AG04449 (cell line): ENCODE data around the gene CWC25.
"Not testable (repeated sequence)": the region's sequence is repeated elsewhere in the genome, so short reads cannot be mapped to it uniquely, and the experiment has no call there.

ENCODE experiments used
- CTCF ChIA-PET: fragments of 350-600 bp; formaldehyde crosslinking; extraction: SDS; loops from one replicate; lab custom pipeline; 2021; ENCODE audit warnings: antibody characterized with exemption; lab: Yijun Ruan, JAX
- POLR2A ChIA-PET: fragments of 400-600, 350-600 bp; formaldehyde crosslinking; extraction: SDS; loops from one replicate; lab custom pipeline; 2020; ENCODE audit warnings: antibody characterized with exemption, inconsistent platforms; lab: Yijun Ruan, JAX
- DNase-seq: peaks from one replicate; pipeline ENCODE4 v3.0.0-alpha.2; 2010; ENCODE audit warnings: low read depth, low spot score
- H3K4me3 ChIP-seq: 2 replicates; pipeline ENCODE4 v1.5.1; 2011; ENCODE audit warnings: low read depth, mild to moderate bottlenecking, control low read depth, low read length
- CTCF ChIP-seq: IDR thresholded peaks from one replicate; pipeline ENCODE4 v1.5.1; 2011; ENCODE audit warnings: mild to moderate bottlenecking, moderate library complexity, low read length, control low read depth, inconsistent platforms; ENCODE audit not compliant: insufficient read depth; ENCODE audit errors: missing control alignments

CWC25 gene

GRCh38 chr17:38867179-38867967 lies 42.3 kb upstream of the CWC25 start:
- no peak for TF ChIP-seq CTCF
- DNase-seq, result no peak
- ChIA-PET CTCF (interaction anchor here (0.8 to 1.9 kb wide), 8 partner anchors 8 to 291 kb away, joined by 3 to 6 read pairs (median 4); partner anchors contain the start of genes LASP1NB and RPL23), POLR2A (interaction anchor here (0.7 to 5.0 kb wide), 7 partner anchors 10 to 182 kb away, joined by 3 to 57 read pairs (median 4); partner anchors contain the start of genes PSMB3 and RPL23)
- peak overlapping the region; percentile 99 for H3K4me3 ChIP-seq

- H3K4me3 ChIP-seq, result no peak overlapping the region
- peak; percentile 42 for TF ChIP-seq CTCF
- POLR2A ChIA-PET, result no interaction called here
- CTCF ChIA-PET, result interaction anchor here (1.0 to 3.0 kb wide), 3 partner anchors 10 to 250 kb away, joined by 3 to 16 read pairs (median 4); partner anchors contain the start of gene RPL23
- no peak for DNase-seq
Observed at GRCh38 chr17:38864636-38865398, 39.7 kb upstream of the CWC25 start.

- no peak overlapping the region for H3K4me3 ChIP-seq
- no peak for DNase-seq
- TF ChIP-seq CTCF, result no peak
- CTCF ChIA-PET, result interaction anchor here (1.1 kb wide), 1 partner anchor 9 kb away, joined by 3 read pairs; no protein-coding TSS in a partner anchor
- POLR2A ChIA-PET, result no interaction called here
Observed at GRCh38 chr17:38861399-38861843, 36.3 kb upstream of the CWC25 start.

GRCh38 chr17:38857271-38857670 lies 32.1 kb upstream of the CWC25 start:
- no peak overlapping the region for H3K4me3 ChIP-seq
- CTCF ChIA-PET, result interaction anchor here (0.6 kb wide), 1 partner anchor 61 kb away, joined by 3 read pairs; no protein-coding TSS in a partner anchor
- POLR2A ChIA-PET, result no interaction called here
- DNase-seq, result no peak
- no peak for TF ChIP-seq CTCF

GRCh38 chr17:38855101-38855714 lies 30.1 kb upstream of the CWC25 start:
- not testable (repeated sequence) for DNase-seq
- CTCF ChIA-PET, result interaction anchor here (1.8 to 2.2 kb wide), 2 partner anchors 9 to 298 kb away, joined by 8 to 16 read pairs; no protein-coding TSS in a partner anchor

More at GRCh38 chr17:38855101-38855714, 30.1 kb upstream of the CWC25 start:
- peak overlapping the region; percentile 26 for H3K4me3 ChIP-seq
- POLR2A ChIA-PET, result interaction anchor here (1.6 to 4.6 kb wide), 2 partner anchors 14 to 70 kb away, joined by 3 to 57 read pairs; partner anchors contain the start of genes LASP1 and LASP1NB
